H1 (cell line): Measurements from ENCODE around the gene ITGA5. TPM values are rescaled to one million over a fixed set of nuclear protein-coding genes. Genes with fewer than 3 reads are reported as not detected.

Source experiments
- CTCF ChIA-PET: fragments of 300-600 bp; sonication (Branson Sonifier 250); formaldehyde crosslinking; loops from one replicate; lab custom pipeline; 2021; ENCODE audit not compliant: partially characterized antibody; lab: Charles Lee
- POLR2A ChIA-PET: fragments of 300-600 bp; sonication (Branson Sonifier 250); formaldehyde crosslinking; loops from one replicate; lab custom pipeline; 2021; ENCODE audit warnings: inconsistent platforms; ENCODE audit not compliant: partially characterized antibody; lab: Charles Lee
- DNase-seq, 2 experiments: peaks; one replicate each; pipeline versions ENCODE4 v3.0.0 to v3.0.0-alpha.2; 2010 to 2022; ENCODE audit warnings: low spot score in 2 of 2, low read depth in 1 of 2, mixed read lengths in 1 of 2
- FAIRE-seq: peaks from 2 replicates; lab custom pipeline; 2011; peaks lifted over from hg19 to GRCh38; lab: Jason Lieb, UNC
- H2AFZ ChIP-seq: 2 replicates; pipeline ENCODE4 v1.8.1; 2012; ENCODE audit warnings: low read length, inconsistent platforms
- H2AK5ac ChIP-seq: 2 replicates; pipeline ENCODE4 v1.6.1; 2013; ENCODE audit warnings: low read depth, low read length
- H2BK120ac ChIP-seq: replicated peaks from 2 replicates; pipeline ENCODE3; 2013; ENCODE audit warnings: low read depth, low read length, inconsistent platforms
- H2BK12ac ChIP-seq: 2 replicates; pipeline ENCODE4 v1.6.1; 2013; ENCODE audit warnings: low read depth, low read length
- H2BK15ac ChIP-seq: 2 replicates; pipeline ENCODE4 v1.6.1; 2013; ENCODE audit warnings: low read length
- H2BK20ac ChIP-seq: 2 replicates; pipeline ENCODE4 v1.6.1; 2013; ENCODE audit warnings: low read length
- H2BK5ac ChIP-seq: 2 replicates; pipeline ENCODE4 v1.6.1; 2013; ENCODE audit warnings: low read depth, low read length
- H3K14ac ChIP-seq: 2 replicates; pipeline ENCODE4 v1.6.1; 2013; ENCODE audit warnings: inconsistent platforms; ENCODE audit not compliant: insufficient read length
- H3K18ac ChIP-seq: 2 replicates; pipeline ENCODE4 v1.6.1; 2013; ENCODE audit warnings: low read length; ENCODE audit errors: extremely low read depth
- H3K23ac ChIP-seq: 2 replicates; pipeline ENCODE4 v1.6.1; 2013; ENCODE audit warnings: inconsistent platforms; ENCODE audit not compliant: insufficient read length
- H3K23me2 ChIP-seq: 2 replicates; pipeline ENCODE4 v1.6.1; 2013; ENCODE audit warnings: low read depth, low read length
- H3K27ac ChIP-seq: 2 replicates; pipeline ENCODE4 v1.6.1; 2011; ENCODE audit warnings: low read depth, low read length, inconsistent platforms
- H3K27me3 ChIP-seq, 4 experiments: replicated peaks in 1 of 4; 1 replicate in 1 of 4; 2 replicates in 3 of 4; pipeline versions ENCODE4 v1.6.1 to v1.8.1; 2011 to 2013; ENCODE audit warnings: low read length in 3 of 4, mild to moderate bottlenecking in 3 of 4, inconsistent platforms in 2 of 4, mixed read lengths in 2 of 4, moderate library complexity in 1 of 4; ENCODE audit not compliant: control insufficient read depth in 3 of 4, insufficient read depth in 3 of 4; ENCODE audit errors: extremely low read depth in 1 of 4
- H3K36me3 ChIP-seq, 4 experiments: 2 replicates each; pipeline versions ENCODE4 v1.6.1 to v1.8.1; 2011 to 2013; ENCODE audit warnings: mild to moderate bottlenecking in 4 of 4, low read length in 3 of 4, moderate library complexity in 2 of 4, control low read depth in 1 of 4, inconsistent platforms in 1 of 4; ENCODE audit not compliant: insufficient read depth in 4 of 4, control insufficient read depth in 2 of 4
- H3K4ac ChIP-seq: replicated peaks from 2 replicates; pipeline ENCODE3; 2013; ENCODE audit warnings: low read length, low read depth, mixed read lengths, inconsistent platforms; ENCODE audit not compliant: insufficient read length
- H3K4me1 ChIP-seq, 4 experiments: replicated peaks in 1 of 4; 1 replicate in 1 of 4; 2 replicates in 3 of 4; pipeline versions ENCODE4 v1.6.1 to v1.8.1; 2011 to 2013; ENCODE audit warnings: low read length in 3 of 4, inconsistent platforms in 2 of 4, mixed read lengths in 1 of 4; ENCODE audit not compliant: insufficient read depth in 4 of 4, control insufficient read depth in 3 of 4
- H3K4me2 ChIP-seq, 2 experiments: 2 replicates each; pipeline versions ENCODE4 v1.6.1 to v1.8.1; 2011 to 2013; ENCODE audit warnings: low read depth in 2 of 2, low read length in 2 of 2, control low read depth in 1 of 2, inconsistent platforms in 1 of 2, mild to moderate bottlenecking in 1 of 2; ENCODE audit not compliant: insufficient read depth in 1 of 2
- H3K4me3 ChIP-seq, 4 experiments: fragments of 200-600, 300-600 bp in 1 of 4; sonication (generic), shearing (Covaris generic), sonication (Bioruptor Twin) in 1 of 4; 2 replicates each; pipeline versions ENCODE4 v1.5.1 to v1.8.1; 2011 to 2016; ENCODE audit warnings: low read length in 4 of 4, low read depth in 3 of 4, control low read depth in 2 of 4, inconsistent platforms in 2 of 4, mild to moderate bottlenecking in 2 of 4, mixed read lengths in 1 of 4, moderate library complexity in 1 of 4; ENCODE audit not compliant: insufficient read depth in 2 of 4; ENCODE audit errors: extremely low read depth in 1 of 4
- H3K56ac ChIP-seq: replicated peaks from 2 replicates; pipeline ENCODE3; 2013; ENCODE audit warnings: low read depth, mild to moderate bottlenecking, mixed read lengths, low read length, inconsistent platforms; ENCODE audit not compliant: insufficient read length
- H3K79me1 ChIP-seq: 2 replicates; pipeline ENCODE4 v1.6.1; 2013; ENCODE audit warnings: low read depth, low read length, control low read depth
- H3K79me2 ChIP-seq, 2 experiments: 2 replicates each; pipeline versions ENCODE4 v1.6.1 to v1.8.1; 2012 to 2013; ENCODE audit warnings: low read length in 2 of 2, mild to moderate bottlenecking in 2 of 2, inconsistent platforms in 1 of 2; ENCODE audit not compliant: insufficient read depth in 2 of 2, control insufficient read depth in 1 of 2
- H3K9ac ChIP-seq, 4 experiments: replicated peaks in 1 of 4; 1 replicate in 1 of 4; 2 replicates in 3 of 4; pipeline versions ENCODE4 v1.6.1 to v1.8.1; 2011 to 2013; ENCODE audit warnings: low read depth in 3 of 4, low read length in 3 of 4, control low read depth in 2 of 4, mild to moderate bottlenecking in 2 of 4, moderate library complexity in 2 of 4, inconsistent platforms in 1 of 4; ENCODE audit errors: extremely low read depth in 1 of 4
- H3K9me3 ChIP-seq, 2 experiments: 2 replicates each; pipeline versions ENCODE4 v1.6.1 to v1.8.1; 2012 to 2013; ENCODE audit warnings: mild to moderate bottlenecking in 2 of 2, moderate library complexity in 2 of 2, control low read depth in 1 of 2, inconsistent platforms in 1 of 2, low read depth in 1 of 2, low read length in 1 of 2, mixed read lengths in 1 of 2; ENCODE audit not compliant: insufficient read depth in 2 of 2
- H4K20me1 ChIP-seq, 2 experiments: replicated peaks in 1 of 2; 2 replicates each; pipeline versions ENCODE3 to v1.8.1; 2011 to 2013; ENCODE audit warnings: inconsistent platforms in 2 of 2, low read length in 2 of 2, mild to moderate bottlenecking in 1 of 2; ENCODE audit not compliant: insufficient read depth in 2 of 2, control insufficient read depth in 1 of 2
- H4K5ac ChIP-seq: 2 replicates; pipeline ENCODE4 v1.6.1; 2013; ENCODE audit warnings: low read length, low read depth, mixed read lengths, inconsistent platforms; ENCODE audit not compliant: insufficient read length
- H4K8ac ChIP-seq: 2 replicates; pipeline ENCODE4 v1.8.0; 2013; ENCODE audit warnings: mild to moderate bottlenecking, moderate library complexity, low read length, inconsistent platforms; ENCODE audit not compliant: insufficient read depth; ENCODE audit errors: extremely low read depth
- H4K91ac ChIP-seq: replicated peaks from 2 replicates; pipeline ENCODE3; 2013; ENCODE audit warnings: low read length, mixed read lengths, inconsistent platforms; ENCODE audit not compliant: insufficient read length
- ASH2L ChIP-seq: fragments of 200-600, 300-600 bp; sonication (generic); IDR thresholded peaks from one replicate; pipeline ENCODE4 v1.7.1; 2017; ENCODE audit warnings: low read length
- EP300 ChIP-seq, 2 experiments: IDR thresholded peaks; 1 replicate in 1 of 2; 2 replicates in 1 of 2; pipeline ENCODE4 v1.6.1; 2011 to 2012; ENCODE audit warnings: low read depth in 2 of 2, low read length in 2 of 2, mild to moderate bottlenecking in 2 of 2, borderline replicate concordance in 1 of 2, inconsistent platforms in 1 of 2, moderate library complexity in 1 of 2
- HDAC2 ChIP-seq, 2 experiments: fragments of 300-600 bp in 1 of 2; sonication (generic) in 1 of 2; IDR thresholded peaks; 2 replicates each; pipeline ENCODE4 v1.6.1; 2011 to 2012; ENCODE audit warnings: low read depth in 2 of 2, low read length in 2 of 2, mild to moderate bottlenecking in 2 of 2, moderate library complexity in 2 of 2, borderline replicate concordance in 1 of 2, inconsistent platforms in 1 of 2
- SAP30 ChIP-seq: fragments of 300-600 bp; sonication (generic); IDR thresholded peaks from 2 replicates; pipeline ENCODE4 v1.7.1; 2012; ENCODE audit warnings: low read length, moderate library complexity, mild to moderate bottlenecking, inconsistent platforms; ENCODE audit not compliant: insufficient read depth, insufficient replicate concordance
- WGBS, 2 experiments: shearing (Covaris generic) in 1 of 2; methylation state at CpG; one replicate each; pipeline versions ENCODE4 v1.1.6 to v1.1.7; 2013 to 2015; ENCODE audit warnings: low lambda C conversion rate in 2 of 2, mixed read lengths in 2 of 2, inconsistent platforms in 1 of 2, low coverage in 1 of 2, missing lambda C conversion rate in 1 of 2; ENCODE audit not compliant: insufficient replicate concordance in 2 of 2, insufficient coverage in 1 of 2, insufficient read length in 1 of 2; ENCODE audit errors: extremely low coverage in 1 of 2, missing lambda C conversion rate in 1 of 2; 5-methylcytosine and 5-hydroxymethylcytosine counted together
- polyA plus RNA-seq, 7 experiments: library from polyadenylated mRNA; depleted of rRNA in 3 of 7; stranded (reverse) in 5 of 7; unstranded in 2 of 7; fragments of >200 nt in 5 of 7; fragments of 200-250 nt in 2 of 7; gene quantifications; 1 replicate in 5 of 7; 2 replicates in 1 of 7; 4 replicates in 1 of 7; pipeline versions ENCODE4 v1.2.1 to v1.2.3, GENCODE V29; 2011 to 2013; ENCODE audit warnings: missing spikeins in 2 of 7, mixed read lengths in 2 of 7
- total RNA-seq: library from RNA; stranded (reverse); fragmentation: NEBNext Ultra II Directional; extraction: Animal tissue kit (Norgen Biotek cat#: 25700); gene quantifications from 2 replicates; pipeline ENCODE4 v1.2.1, GENCODE V29; 2021
- TF ChIP-seq, protein P1 (sequence below), 3 experiments: IDR thresholded peaks; 1 replicate in 2 of 3; 2 replicates in 1 of 3; pipeline versions ENCODE4 v1.5.1 to v1.6.1; 2011; ENCODE audit warnings: low read length in 3 of 3, mild to moderate bottlenecking in 3 of 3, inconsistent platforms in 2 of 3, low read depth in 1 of 3, moderate library complexity in 1 of 3; ENCODE audit not compliant: insufficient read depth in 1 of 3; ENCODE audit errors: control extremely low read depth in 1 of 3
- TF ChIP-seq, protein P2 (sequence below): IDR thresholded peaks from 2 replicates; pipeline ENCODE4 v1.6.1; 2012; ENCODE audit warnings: low read length, inconsistent platforms

The ITGA5 gene
- total and polyA plus RNA-seq, 2 of the 8 experiments (the other 6 are each of a cell fraction or from before 2014, with no cell fraction given) = 11.6 to 19.4 TPM

DNA sequence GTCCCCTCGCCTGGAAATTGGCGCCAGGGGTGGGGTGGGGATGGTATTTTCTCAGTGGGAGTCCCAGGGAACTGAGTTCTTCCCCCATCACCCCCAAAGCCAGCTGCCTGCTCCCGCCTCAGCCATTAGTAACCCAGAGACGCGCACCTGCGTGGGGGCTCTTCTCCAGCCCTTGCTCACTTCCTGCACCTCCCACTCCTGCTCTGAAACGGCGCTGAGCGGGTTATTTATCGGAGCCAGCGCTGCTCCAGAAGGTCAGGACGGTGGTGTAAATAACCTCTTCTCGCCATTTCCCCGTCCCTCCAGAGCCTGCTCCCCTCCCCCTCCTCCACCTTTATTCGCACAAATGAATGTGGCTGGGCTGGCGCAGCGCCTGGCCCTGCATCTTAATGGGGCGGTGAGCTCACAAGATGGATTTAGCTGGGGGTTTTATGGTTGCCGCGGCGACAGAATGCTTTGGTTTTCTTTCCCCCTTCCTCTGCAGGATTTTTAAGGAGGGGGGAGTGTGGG lies 67.0 kb downstream of the ITGA5 start:
- WGBS, 2 experiments = 3% methylated on average over 18 of the region's 21 CpGs; no CpG with 5 or more reads in 1 of the 2 experiments
- Histone ChIP-seq H3K9ac (peak overlapping the region in 3 of 4 experiments; percentile 49 to 70 (median 67); a peak in 6 of 7 replicates), H3K23me2 (peaks cover 3% of the 10 kb centered on the region), H3K27ac (peak overlapping the region; percentile 61), H2BK120ac (peak overlapping the region; percentile 12), H3K4ac (peak overlapping the region; percentile 63), H3K18ac (peak overlapping the region; percentile 91; the same call in 1 of the 2 replicates), H3K14ac (no peak overlapping the region), H3K4me3 (peak overlapping the region; percentile 44 to 64 (median 62)), H3K9me3 (no peaks in the 10 kb centered on the region), H2AFZ (no peak overlapping the region), H4K20me1 (no peaks in the 10 kb centered on the region), H2BK15ac (no peak overlapping the region; the same call in 1 of the 2 replicates), H3K79me1 (no peaks in the 10 kb centered on the region), H4K91ac (peak overlapping the region; percentile 70), H2BK12ac (no peak overlapping the region), H3K4me2 (peak overlapping the region; percentile 80 to 98), H4K8ac (no peak overlapping the region; the same call in 1 of the 2 replicates), H3K23ac (no peak overlapping the region), H2AK5ac (no peak overlapping the region), H3K4me1 (peaks cover 27 to 69% (median 33%) of the 10 kb centered on the region in 4 experiments), H2BK5ac (peak overlapping the region; percentile 80; the same call in 1 of the 2 replicates), H4K5ac (no peak overlapping the region), H2BK20ac (no peak overlapping the region), H3K36me3 (peaks cover 0 to 22% (median 13%) of the 10 kb centered on the region in 4 experiments; a peak in 6 of 8 replicates), H3K56ac (no peak overlapping the region), H3K27me3 (peaks cover 0 to 9% (median 4%) of the 10 kb centered on the region in 4 experiments; a peak in 3 of 7 replicates), H3K79me2 (no peaks in the 10 kb centered on the region)
- POLR2A ChIA-PET = interaction anchor here (0.8 to 6.3 kb wide), 20 partner anchors 10 to 141 kb away, joined by 3 to 74 read pairs (median 4); partner anchors contain the start of genes CBX5, COPZ1, HNRNPA1 and NFE2
- DNase-seq (peak; percentile 50 to 70), FAIRE-seq (no peak)
- CTCF ChIA-PET = interaction anchor here (0.7 to 6.2 kb wide), 22 partner anchors 9 to 142 kb away, joined by 3 to 121 read pairs (median 5); partner anchors contain the start of gene COPZ1
- TF ChIP-seq ASH2L (peak; percentile 87), SAP30 (peak; percentile 7), HDAC2 (IDR thresholded peaks at IDR 0.05; ENCODE audit: borderline replicate concordance in 1 of 2, low read depth in 2 of 2, low read length in 2 of 2) (no peak), EP300 (IDR thresholded peaks at IDR 0.05; ENCODE audit: borderline replicate concordance in 1 of 2, low read depth in 2 of 2, low read length in 2 of 2) (no peak)
- TF ChIP-seq, protein P1, sequence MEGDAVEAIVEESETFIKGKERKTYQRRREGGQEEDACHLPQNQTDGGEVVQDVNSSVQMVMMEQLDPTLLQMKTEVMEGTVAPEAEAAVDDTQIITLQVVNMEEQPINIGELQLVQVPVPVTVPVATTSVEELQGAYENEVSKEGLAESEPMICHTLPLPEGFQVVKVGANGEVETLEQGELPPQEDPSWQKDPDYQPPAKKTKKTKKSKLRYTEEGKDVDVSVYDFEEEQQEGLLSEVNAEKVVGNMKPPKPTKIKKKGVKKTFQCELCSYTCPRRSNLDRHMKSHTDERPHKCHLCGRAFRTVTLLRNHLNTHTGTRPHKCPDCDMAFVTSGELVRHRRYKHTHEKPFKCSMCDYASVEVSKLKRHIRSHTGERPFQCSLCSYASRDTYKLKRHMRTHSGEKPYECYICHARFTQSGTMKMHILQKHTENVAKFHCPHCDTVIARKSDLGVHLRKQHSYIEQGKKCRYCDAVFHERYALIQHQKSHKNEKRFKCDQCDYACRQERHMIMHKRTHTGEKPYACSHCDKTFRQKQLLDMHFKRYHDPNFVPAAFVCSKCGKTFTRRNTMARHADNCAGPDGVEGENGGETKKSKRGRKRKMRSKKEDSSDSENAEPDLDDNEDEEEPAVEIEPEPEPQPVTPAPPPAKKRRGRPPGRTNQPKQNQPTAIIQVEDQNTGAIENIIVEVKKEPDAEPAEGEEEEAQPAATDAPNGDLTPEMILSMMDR (IDR thresholded peaks at IDR 0.05; ENCODE audit: control extremely low read depth in 1 of 3, insufficient read depth in 1 of 3, low read depth in 1 of 3, low read length in 3 of 3) = no peak
- TF ChIP-seq, protein P2, sequence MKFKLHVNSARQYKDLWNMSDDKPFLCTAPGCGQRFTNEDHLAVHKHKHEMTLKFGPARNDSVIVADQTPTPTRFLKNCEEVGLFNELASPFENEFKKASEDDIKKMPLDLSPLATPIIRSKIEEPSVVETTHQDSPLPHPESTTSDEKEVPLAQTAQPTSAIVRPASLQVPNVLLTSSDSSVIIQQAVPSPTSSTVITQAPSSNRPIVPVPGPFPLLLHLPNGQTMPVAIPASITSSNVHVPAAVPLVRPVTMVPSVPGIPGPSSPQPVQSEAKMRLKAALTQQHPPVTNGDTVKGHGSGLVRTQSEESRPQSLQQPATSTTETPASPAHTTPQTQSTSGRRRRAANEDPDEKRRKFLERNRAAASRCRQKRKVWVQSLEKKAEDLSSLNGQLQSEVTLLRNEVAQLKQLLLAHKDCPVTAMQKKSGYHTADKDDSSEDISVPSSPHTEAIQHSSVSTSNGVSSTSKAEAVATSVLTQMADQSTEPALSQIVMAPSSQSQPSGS = peak; percentile 35; the same call in 1 of the 2 replicates
